Measurements from ENCODE around the gene SERTAD2. TPM values are rescaled to one million over a fixed set of nuclear protein-coding genes. Genes with fewer than 3 reads are reported as not detected.
A peak's percentile ranks its signal among the peaks of the same experiment; 100 is the strongest.

The SERTAD2 gene
- total RNA-seq, 1 donor from 2014 or later, result 20.3 TPM

DNA sequence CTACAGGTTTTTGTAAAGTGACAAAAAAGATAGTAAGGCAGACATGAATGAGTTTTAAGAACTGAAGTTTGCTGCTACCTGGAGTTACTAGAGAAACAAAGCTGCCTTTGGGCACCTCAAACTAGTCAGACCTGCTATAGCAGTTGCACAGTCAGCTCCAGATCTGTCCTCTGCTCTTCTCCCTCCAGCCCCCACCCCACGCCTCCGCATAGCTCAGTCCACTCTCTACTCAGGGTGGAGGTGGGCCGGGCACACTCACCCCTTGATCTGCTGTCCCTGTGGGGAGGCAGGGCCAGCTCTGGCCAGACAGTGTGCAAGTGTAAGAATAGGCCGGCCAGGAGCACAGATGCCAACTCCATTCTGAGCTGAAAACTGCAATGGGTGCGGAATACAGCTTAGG, 4.1 kb downstream of the SERTAD2 start:
- H3K36me3 Mint-ChIP-seq (ENCODE audit: low read depth), result no peaks in the 10 kb centered on the region
- peaks cover 66% of the 10 kb centered on the region for H3K4me1 Mint-ChIP-seq (ENCODE audit: low read depth)
- DNase-seq (ENCODE audit: low spot score), result no peak
- H3K9me3 Mint-ChIP-seq (ENCODE audit: low read depth), result no peaks in the 10 kb centered on the region
- TF ChIP-seq, protein P1, sequence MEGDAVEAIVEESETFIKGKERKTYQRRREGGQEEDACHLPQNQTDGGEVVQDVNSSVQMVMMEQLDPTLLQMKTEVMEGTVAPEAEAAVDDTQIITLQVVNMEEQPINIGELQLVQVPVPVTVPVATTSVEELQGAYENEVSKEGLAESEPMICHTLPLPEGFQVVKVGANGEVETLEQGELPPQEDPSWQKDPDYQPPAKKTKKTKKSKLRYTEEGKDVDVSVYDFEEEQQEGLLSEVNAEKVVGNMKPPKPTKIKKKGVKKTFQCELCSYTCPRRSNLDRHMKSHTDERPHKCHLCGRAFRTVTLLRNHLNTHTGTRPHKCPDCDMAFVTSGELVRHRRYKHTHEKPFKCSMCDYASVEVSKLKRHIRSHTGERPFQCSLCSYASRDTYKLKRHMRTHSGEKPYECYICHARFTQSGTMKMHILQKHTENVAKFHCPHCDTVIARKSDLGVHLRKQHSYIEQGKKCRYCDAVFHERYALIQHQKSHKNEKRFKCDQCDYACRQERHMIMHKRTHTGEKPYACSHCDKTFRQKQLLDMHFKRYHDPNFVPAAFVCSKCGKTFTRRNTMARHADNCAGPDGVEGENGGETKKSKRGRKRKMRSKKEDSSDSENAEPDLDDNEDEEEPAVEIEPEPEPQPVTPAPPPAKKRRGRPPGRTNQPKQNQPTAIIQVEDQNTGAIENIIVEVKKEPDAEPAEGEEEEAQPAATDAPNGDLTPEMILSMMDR (IDR thresholded peaks at IDR 0.05), result no peak
- H3K4me3 Mint-ChIP-seq (ENCODE audit: unreplicated experiment), result no peak overlapping the region
- H3K27me3 Mint-ChIP-seq (ENCODE audit: low read depth), result no peaks in the 10 kb centered on the region
- H3K27ac Mint-ChIP-seq (ENCODE audit: unreplicated experiment), result no peak overlapping the region

DNA sequence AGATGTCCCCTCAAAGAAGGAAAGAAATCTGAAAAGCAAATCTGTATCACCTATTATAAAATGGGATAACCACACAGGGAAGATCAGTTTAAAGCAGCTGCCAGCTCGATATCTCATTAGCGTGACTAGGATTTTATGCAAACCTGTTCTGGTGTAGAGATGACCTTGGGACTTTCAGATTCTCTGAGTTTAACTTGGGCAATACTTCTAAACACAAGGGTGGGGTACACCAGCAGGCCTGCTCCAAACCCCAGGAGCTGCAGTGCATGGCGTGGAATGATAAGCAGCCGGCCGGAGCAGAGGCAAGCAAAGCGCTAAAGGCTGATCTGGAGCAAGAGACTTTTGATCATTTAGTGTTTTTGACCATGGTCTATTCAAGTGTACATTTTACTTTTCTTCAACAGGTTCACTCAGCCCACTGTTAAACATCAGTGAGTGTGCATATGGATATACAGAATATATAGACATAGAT, 4.7 kb downstream of the SERTAD2 start:
- H3K27me3 Mint-ChIP-seq (ENCODE audit: low read depth), result no peaks in the 10 kb centered on the region
- DNase-seq (ENCODE audit: low spot score), result no peak
- H3K4me3 Mint-ChIP-seq (ENCODE audit: unreplicated experiment), result no peak overlapping the region
- H3K36me3 Mint-ChIP-seq (ENCODE audit: low read depth), result no peaks in the 10 kb centered on the region
- peaks cover 70% of the 10 kb centered on the region for H3K4me1 Mint-ChIP-seq (ENCODE audit: low read depth)
- H3K9me3 Mint-ChIP-seq (ENCODE audit: low read depth), result no peaks in the 10 kb centered on the region
- TF ChIP-seq, protein P1 (IDR thresholded peaks at IDR 0.05), result no peak
- no peak overlapping the region for H3K27ac Mint-ChIP-seq (ENCODE audit: unreplicated experiment)

DNA sequence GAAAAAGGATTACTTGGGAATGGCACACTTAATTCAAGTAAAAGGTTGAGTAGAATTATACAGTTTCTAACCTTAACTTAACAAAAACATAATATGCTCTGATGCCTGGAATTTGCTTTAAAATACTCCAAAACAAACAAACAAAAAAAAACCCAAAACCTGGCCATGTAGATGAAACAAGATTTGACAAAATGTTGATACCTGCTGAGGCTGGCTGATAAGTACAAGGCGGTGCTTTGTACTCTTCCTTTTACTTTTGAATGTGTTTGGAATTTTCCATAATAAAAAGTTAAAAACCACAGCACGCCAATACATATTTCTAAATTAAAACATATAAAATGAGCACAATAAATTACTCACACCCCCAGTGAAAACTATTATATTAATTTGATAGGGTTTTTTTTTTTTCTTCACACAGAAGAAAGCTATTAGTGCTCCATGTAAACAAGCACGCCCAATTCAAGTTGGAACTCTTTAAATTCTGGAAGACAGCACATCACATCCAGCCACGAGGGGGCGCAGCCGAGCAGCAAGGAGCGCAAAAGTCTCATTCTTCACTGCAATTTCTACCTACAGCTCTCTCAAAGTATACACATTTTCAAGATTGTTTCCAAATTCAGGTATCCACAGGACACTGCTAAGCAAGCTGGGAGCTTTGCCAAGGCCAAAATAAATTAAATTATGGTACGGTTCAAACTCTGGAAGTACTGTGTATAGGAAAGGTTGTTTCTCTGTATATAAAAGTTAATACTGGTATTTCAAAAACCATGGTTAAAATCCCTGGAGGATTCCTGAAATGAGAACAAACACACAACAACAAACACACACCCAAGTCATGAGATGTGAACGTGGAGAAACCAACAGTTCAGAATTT, 7.5 kb downstream of the SERTAD2 start:
- no peak for DNase-seq (ENCODE audit: low spot score)
- Mint-ChIP-seq H3K9me3 (ENCODE audit: low read depth) (no peaks in the 10 kb centered on the region), H3K4me1 (ENCODE audit: low read depth) (peaks cover 78% of the 10 kb centered on the region), H3K4me3 (ENCODE audit: unreplicated experiment) (peak overlapping the region; percentile 24), H3K27ac (ENCODE audit: unreplicated experiment) (no peak overlapping the region), H3K36me3 (ENCODE audit: low read depth) (no peaks in the 10 kb centered on the region), H3K27me3 (ENCODE audit: low read depth) (no peaks in the 10 kb centered on the region)
- TF ChIP-seq, protein P1 (IDR thresholded peaks at IDR 0.05), result peak; percentile 99

DNA sequence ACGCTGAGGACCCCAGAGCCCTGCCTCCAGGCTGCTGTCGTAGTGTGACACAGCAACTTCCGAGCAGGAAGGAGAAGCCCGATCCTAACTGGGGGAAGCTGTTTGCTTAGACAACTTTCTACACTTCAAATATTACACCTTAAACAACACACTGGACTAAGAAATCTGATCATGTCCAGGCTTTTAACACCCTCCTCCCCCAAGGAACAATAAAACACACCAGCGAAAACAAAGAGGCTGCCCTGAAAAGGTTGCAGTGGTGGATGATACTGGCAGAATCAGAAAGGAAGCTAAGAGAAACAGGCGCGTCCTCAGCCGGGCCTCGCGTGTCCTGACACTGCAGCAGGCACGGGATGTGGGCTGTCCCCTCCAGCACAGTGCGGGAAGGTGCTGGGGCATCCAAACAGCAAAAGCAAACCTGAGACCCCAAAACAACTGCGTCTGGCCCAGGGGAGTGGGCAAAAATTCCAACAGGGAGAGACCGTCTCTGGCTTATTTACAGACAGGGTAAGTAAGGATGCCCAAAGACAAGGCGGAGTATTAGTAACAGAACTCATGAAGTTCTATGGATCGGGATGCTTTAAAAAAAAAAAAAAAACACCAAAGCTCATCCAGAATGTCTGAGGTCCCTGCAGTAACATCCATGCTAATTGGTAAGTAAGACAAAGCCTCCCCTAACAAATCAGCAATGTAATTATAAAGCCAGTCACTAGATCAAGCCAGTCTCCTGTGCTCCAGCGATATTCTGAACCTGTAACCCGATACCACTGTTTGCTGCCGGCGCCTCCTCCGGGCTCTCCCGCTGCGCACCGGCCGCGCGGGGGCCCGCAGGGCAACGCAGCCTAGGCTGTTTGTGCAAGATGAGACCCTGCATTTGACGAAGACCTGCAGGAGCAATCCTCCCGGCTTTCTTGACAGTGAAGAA, 9.0 kb downstream of the SERTAD2 start:
- Mint-ChIP-seq H3K4me1 (ENCODE audit: low read depth) (peaks cover 83% of the 10 kb centered on the region), H3K27me3 (ENCODE audit: low read depth) (no peaks in the 10 kb centered on the region), H3K36me3 (ENCODE audit: low read depth) (no peaks in the 10 kb centered on the region), H3K4me3 (ENCODE audit: unreplicated experiment) (peak overlapping the region; percentile 74), H3K27ac (ENCODE audit: unreplicated experiment) (peak overlapping the region; percentile 96), H3K9me3 (ENCODE audit: low read depth) (no peaks in the 10 kb centered on the region)
- TF ChIP-seq, protein P1 (IDR thresholded peaks at IDR 0.05), result no peak
- no peak for DNase-seq (ENCODE audit: low spot score)
